HG03457 (cell line): ENCODE results near the gene CFAP221.

Source experiments
- ATAC-seq: cut with Tn5 transposase; IDR thresholded peaks from one replicate; pipeline ENCODE4 v1.9.1; 2021; ENCODE audit warnings: moderate number of reproducible peaks; ENCODE audit not compliant: unreplicated experiment

The CFAP221 gene

GRCh38 chr2:119696005-119696404, 151.8 kb downstream of the CFAP221 start:
- ATAC-seq: no peak

DNA sequence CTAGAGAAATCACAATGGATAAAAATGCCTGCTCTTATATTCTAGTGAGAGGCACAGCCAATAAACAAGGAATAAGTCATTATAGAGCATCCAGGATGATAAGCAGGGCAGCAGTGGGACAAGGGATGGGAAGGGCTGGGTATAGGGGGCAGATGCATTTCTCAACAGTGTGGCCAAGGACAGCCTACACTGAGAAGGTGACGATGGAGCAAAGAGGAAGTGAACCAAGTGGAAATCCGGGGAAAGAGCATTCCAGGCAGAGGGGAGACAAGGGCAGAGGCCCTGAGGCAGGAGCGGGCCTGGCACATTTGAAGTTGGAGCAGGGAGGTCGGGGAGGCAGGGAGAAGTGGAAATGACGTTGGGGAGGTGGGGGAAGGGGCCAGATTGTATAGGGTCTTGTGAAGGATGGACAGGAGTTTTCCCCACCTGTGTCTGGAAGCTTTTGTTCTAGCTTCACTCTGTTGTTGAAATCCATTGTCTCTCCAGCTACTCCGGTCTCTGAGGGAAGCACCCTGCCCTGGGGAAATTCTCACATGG, 152.3 kb downstream of the CFAP221 start:
- ATAC-seq: no peak

GRCh38 chr2:119697290-119698020, 153.2 kb downstream of the CFAP221 start:
- no peak for ATAC-seq

DNA sequence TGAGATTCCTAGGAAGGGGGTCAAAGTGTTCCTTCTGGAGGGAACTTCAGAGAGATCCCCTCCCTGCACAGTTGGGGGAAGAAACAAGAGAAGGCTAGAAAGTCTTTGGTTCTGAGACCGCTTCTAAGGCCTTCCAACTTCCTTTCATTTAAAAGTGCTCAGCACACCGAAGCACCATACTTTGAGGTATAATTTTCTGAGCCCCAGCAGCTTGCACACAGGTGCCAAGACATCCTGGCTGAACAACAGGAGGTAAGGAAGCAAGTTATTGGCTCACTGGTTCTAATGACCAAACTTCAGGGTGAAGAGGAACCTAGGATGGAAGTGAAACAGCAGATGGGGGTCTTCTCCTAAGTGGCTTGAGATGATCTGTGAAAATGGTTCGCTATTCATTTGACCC, 154.0 kb downstream of the CFAP221 start:
- ATAC-seq: no peak

DNA sequence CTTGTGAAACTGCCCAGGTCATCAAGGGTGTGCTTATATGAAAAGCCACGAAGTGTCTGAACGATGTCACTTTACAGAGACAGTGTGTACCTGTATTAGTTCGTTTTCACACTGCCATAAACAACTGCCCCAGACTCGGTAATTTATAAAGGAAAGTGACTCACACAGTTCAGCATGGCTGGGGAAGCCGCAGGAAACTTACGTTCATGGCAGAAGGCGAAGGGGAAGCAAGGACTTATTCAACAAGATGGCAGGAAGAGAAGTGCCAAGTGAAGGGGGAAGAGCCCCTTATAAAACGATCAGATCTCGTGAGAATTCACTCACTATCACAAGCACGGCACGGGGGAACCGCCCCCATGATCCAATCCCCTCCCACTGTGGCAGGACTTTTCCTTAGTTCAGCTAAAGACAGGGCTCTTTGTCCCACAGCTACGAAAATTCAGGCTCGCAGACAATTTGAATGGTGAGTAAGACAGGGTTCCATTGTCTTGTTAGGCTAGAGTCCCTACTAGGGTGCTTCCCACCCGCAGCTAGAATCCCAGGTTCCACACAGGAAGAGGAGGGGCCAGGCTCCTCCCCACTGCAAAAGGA, 154.9 kb downstream of the CFAP221 start:
- ATAC-seq: no peak

DNA sequence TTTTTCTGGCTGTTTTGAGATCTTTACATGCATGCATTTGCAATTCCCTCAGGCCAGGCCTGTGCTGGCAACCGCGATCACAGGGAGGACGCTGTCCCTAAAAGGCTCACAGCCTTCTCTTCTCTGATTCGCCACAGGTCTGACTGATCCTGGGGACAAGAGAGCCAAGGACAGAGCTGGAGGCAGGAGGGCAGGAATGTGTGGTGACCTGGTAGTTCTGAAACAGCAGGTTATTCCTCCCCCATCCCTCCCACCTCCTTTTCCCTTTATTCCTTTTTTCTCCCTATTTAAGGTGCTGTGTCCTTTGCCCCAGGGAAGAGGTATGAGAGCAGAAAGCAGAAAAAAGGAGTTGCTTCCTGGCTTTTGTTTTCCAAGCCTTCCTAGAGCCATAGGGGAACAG, 156.6 kb downstream of the CFAP221 start:
- ATAC-seq: no peak

- ATAC-seq: no peak
These were observed 157.1 kb downstream of the CFAP221 start for GRCh38 chr2:119701352-119701751.

GRCh38 chr2:119702203-119702917, 158.1 kb downstream of the CFAP221 start:
- ATAC-seq: no peak

GRCh38 chr2:119702918-119703401, 158.7 kb downstream of the CFAP221 start:
- ATAC-seq: peak; percentile 51

- no peak for ATAC-seq
These were observed 159.3 kb downstream of the CFAP221 start for GRCh38 chr2:119703526-119703925.

DNA sequence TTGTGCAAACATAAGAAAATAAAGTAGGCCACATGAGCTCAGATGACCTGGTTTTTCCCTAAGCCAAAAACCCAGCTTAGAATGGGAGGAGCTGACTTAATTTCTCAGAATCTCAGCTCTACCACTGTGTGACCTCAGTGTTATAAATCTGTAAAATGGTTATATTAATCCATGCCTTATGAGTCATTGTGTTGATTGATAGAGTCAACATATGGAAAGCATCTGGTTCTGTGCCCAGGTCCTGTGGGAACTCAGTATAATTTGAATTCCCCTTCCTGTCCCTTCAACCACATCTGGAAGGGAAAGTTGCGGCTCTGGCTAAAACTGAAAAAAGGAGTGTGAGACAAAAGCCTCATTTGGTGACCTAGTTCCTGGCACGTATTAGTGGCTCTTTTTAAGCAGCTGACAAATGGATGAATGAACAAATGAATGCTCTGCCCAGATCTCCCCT, 160.4 kb downstream of the CFAP221 start:
- peak; percentile 49 for ATAC-seq

DNA sequence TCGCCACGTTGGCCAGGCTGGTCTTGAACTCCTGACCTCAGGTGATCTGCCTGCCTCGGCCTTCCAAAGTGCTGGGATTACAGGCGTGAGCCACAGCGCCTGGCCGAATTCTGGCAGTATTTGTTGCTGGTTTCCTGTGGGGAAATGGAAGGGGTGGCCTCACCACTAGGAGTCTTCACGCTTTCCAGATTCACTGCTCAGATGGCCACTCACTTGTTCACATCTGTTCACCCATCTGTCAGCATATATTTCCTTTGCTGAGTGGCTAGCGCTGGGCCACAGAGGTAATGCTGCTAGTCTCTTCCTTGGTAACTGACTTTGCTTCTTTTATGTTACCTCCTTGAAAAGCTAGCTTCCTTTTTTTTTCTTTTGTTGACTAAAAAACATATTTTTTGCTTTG, 162.0 kb downstream of the CFAP221 start:
- ATAC-seq: no peak
